ENCODE results near the gene AJAP1. TPM values are rescaled to one million over a fixed set of nuclear protein-coding genes. Genes with fewer than 3 reads are reported as not detected.

Gene AJAP1
- total and polyA plus RNA-seq, 2 of the 8 experiments (the other 6 are each of a cell fraction or from before 2014, with no cell fraction given) = 1.9 to 6.2 TPM

DNA sequence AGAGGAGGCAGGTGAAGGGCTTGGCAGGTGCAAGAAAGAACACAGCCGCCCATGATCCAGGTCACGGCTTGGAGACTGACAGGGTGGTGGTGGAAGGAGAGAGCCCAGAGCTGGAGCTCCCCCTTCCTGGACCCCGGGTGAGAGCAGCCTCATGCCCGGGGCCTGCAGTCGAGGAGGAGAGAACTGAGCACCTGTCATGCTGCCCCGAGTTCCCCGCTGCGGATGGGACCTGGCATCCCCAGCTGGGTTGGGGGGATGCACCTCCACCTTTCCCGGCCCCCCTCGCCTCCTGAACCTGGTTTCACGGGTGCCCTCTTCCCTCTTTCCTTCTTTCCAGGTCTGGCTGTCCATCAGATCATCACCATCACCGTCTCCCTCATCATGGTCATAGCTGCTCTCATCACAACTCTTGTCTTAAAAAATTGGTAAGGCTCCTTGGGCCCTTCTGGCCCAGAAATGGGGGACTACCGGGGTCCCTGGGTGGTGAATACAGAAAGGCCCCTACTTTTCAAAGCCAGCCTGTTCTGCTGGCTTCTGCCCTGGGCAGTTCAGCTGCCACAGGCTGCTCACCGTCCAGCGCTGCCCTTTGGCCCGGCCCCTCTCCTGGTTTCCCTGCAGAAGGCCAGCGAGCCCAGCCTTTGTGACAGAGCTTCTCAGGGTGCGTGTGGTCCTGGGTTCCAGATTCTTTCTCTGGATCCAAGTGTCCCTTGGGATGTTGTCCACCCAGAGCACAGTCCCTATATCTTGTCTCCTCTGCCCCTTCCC lies 115.3 kb downstream of the AJAP1 start:
- H3K23me2 ChIP-seq (ENCODE audit: low read depth, low read length) = peaks cover 7% of the 10 kb centered on the region; the same call in 1 of the 2 replicates
- H3K4ac ChIP-seq (replicated peaks; ENCODE audit: insufficient read length, low read depth, low read length) = no peak overlapping the region
- DNase-seq (ENCODE audit: low read depth in 1 of 2, low spot score in 2 of 2) = no peak
- no peak overlapping the region for H2AFZ ChIP-seq (ENCODE audit: low read length)
- no peak overlapping the region for H3K4me3 ChIP-seq (ENCODE audit: extremely low read depth in 1 of 4, insufficient read depth in 2 of 4, low read depth in 3 of 4, low read length in 4 of 4)
- WGBS, 2 experiments (ENCODE audit: extremely low coverage in 1 of 2, insufficient coverage in 1 of 2, insufficient read length in 1 of 2, insufficient replicate concordance in 2 of 2, low coverage in 1 of 2, low lambda C conversion rate in 2 of 2, missing lambda C conversion rate in 1 of 2) = 93% methylated on average over 15 of the region's 18 CpGs; no CpG with 5 or more reads in 1 of the 2 experiments
- H2AK5ac ChIP-seq (ENCODE audit: low read depth, low read length) = no peak overlapping the region
- H3K27ac ChIP-seq (ENCODE audit: low read depth, low read length) = no peak overlapping the region
- no peak overlapping the region for H3K23ac ChIP-seq (ENCODE audit: insufficient read length)
- H3K56ac ChIP-seq (replicated peaks; ENCODE audit: insufficient read length, low read depth, low read length) = no peak overlapping the region
- no peaks in the 10 kb centered on the region for H3K79me2 ChIP-seq (ENCODE audit: control insufficient read depth in 1 of 2, insufficient read depth in 2 of 2, low read length in 2 of 2)
- no peaks in the 10 kb centered on the region; a peak in 1 of 7 replicates for H3K27me3 ChIP-seq (replicated peaks in 1 of 4; ENCODE audit: control insufficient read depth in 3 of 4, extremely low read depth in 1 of 4, insufficient read depth in 3 of 4, low read length in 3 of 4)
- H3K4me2 ChIP-seq (ENCODE audit: insufficient read depth in 1 of 2, low read depth in 2 of 2, low read length in 2 of 2) = no peak overlapping the region
- no peak overlapping the region for H4K91ac ChIP-seq (replicated peaks; ENCODE audit: insufficient read length, low read length)
- no peak overlapping the region for H3K14ac ChIP-seq (ENCODE audit: insufficient read length)
- H2BK15ac ChIP-seq (ENCODE audit: low read length) = no peak overlapping the region
- ChIA-PET CTCF (ENCODE audit: partially characterized antibody) (interaction anchor here (1.1 to 4.6 kb wide), 6 partner anchors 8 to 740 kb away, joined by 3 to 18 read pairs (median 4); no protein-coding TSS in a partner anchor), POLR2A (ENCODE audit: partially characterized antibody) (no interaction called here)
- FAIRE-seq = no peak
- H4K8ac ChIP-seq (ENCODE audit: extremely low read depth, insufficient read depth, low read length) = no peak overlapping the region
- TF ChIP-seq SIRT6 (IDR thresholded peaks at IDR 0.05; ENCODE audit: low read length) (no peak), SP2 (IDR thresholded peaks at IDR 0.05; ENCODE audit: low read length) (no peak), RAD21 (IDR thresholded peaks at IDR 0.05 in 1 of 2, conservative IDR thresholded peaks at IDR 0.05 in 1 of 2; ENCODE audit: low read depth in 2 of 2, low read length in 2 of 2) (peak in 1 of 2 experiments; percentile 39; a peak in 1 of 4 replicates), KDM1A (IDR thresholded peaks at IDR 0.05; ENCODE audit: borderline replicate concordance, low read length) (no peak), CTCF (IDR thresholded peaks at IDR 0.05; ENCODE audit: control extremely low read depth in 1 of 3, insufficient read depth in 1 of 3, low read depth in 1 of 3, low read length in 3 of 3) (peak in 2 of 3 experiments; percentile 1 to 9; a peak in 2 of 4 replicates)
- TF ChIP-seq, protein P1, sequence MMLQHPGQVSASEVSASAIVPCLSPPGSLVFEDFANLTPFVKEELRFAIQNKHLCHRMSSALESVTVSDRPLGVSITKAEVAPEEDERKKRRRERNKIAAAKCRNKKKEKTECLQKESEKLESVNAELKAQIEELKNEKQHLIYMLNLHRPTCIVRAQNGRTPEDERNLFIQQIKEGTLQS (IDR thresholded peaks at IDR 0.05; ENCODE audit: insufficient read depth, low read depth, low read length) = no peak
- H3K18ac ChIP-seq (ENCODE audit: extremely low read depth, low read length) = no peak overlapping the region
- no peaks in the 10 kb centered on the region for H3K36me3 ChIP-seq (ENCODE audit: control insufficient read depth in 2 of 4, insufficient read depth in 4 of 4, low read length in 3 of 4)
- peaks cover 0 to 5% of the 10 kb centered on the region in 2 experiments for H4K20me1 ChIP-seq (replicated peaks in 1 of 2; ENCODE audit: control insufficient read depth in 1 of 2, insufficient read depth in 2 of 2, low read length in 2 of 2)
- no peak overlapping the region for H4K5ac ChIP-seq (ENCODE audit: insufficient read length, low read depth, low read length)
- no peak overlapping the region for H2BK12ac ChIP-seq (ENCODE audit: low read depth, low read length)
- no peaks in the 10 kb centered on the region for H3K9me3 ChIP-seq (ENCODE audit: insufficient read depth in 2 of 2, low read depth in 1 of 2, low read length in 1 of 2)
- H3K79me1 ChIP-seq (ENCODE audit: low read depth, low read length) = no peaks in the 10 kb centered on the region
- H2BK120ac ChIP-seq (replicated peaks; ENCODE audit: low read depth, low read length) = no peak overlapping the region
- no peak overlapping the region for H2BK20ac ChIP-seq (ENCODE audit: low read length)
- no peak overlapping the region for H2BK5ac ChIP-seq (ENCODE audit: low read depth, low read length)
- no peak overlapping the region for H3K9ac ChIP-seq (replicated peaks in 1 of 4; ENCODE audit: extremely low read depth in 1 of 4, low read depth in 3 of 4, low read length in 3 of 4)
- H3K4me1 ChIP-seq (replicated peaks in 1 of 4; ENCODE audit: control insufficient read depth in 3 of 4, insufficient read depth in 4 of 4, low read length in 3 of 4) = no peaks in the 10 kb centered on the region; a peak in 1 of 7 replicates

All from H1 (cell line).